Transverse colon (tissue), 4 donors: Measurements from ENCODE around the gene STAG1.
"Not testable (repeated sequence)": the region's sequence is repeated elsewhere in the genome, so short reads cannot be mapped to it uniquely, and the experiment has no call there.

Experiments
- CTCF ChIP-seq, 5 experiments: fragments of 200-600 bp in 3 of 5; fragments of 450-650 bp in 2 of 5; sonication (generic) in 3 of 5; IDR thresholded peaks; 1 replicate in 2 of 5; 2 replicates in 3 of 5; pipeline ENCODE4 v1.5.1; 2016 to 2017; ENCODE audit warnings: antibody characterized with exemption in 5 of 5, inconsistent platforms in 3 of 5, mild to moderate bottlenecking in 2 of 5, moderate library complexity in 1 of 5
- EP300 ChIP-seq: sonication (generic); formaldehyde crosslinking; IDR thresholded peaks from one replicate; pipeline ENCODE4 v1.6.1; 2017; ENCODE audit warnings: antibody characterized with exemption, low read depth
- POLR2A ChIP-seq: fragments of 450-650 bp; IDR thresholded peaks from one replicate; pipeline ENCODE4 v1.6.1; 2016; ENCODE audit warnings: antibody characterized with exemption, mild to moderate bottlenecking, moderate library complexity
- POLR2AphosphoS5 ChIP-seq, 3 donors: sonication (generic); formaldehyde crosslinking; IDR thresholded peaks; one replicate each; pipeline ENCODE4 v1.6.1; 2016; ENCODE audit warnings: antibody characterized with exemption in 3 of 3

GRCh38 chr3:136375800-136376199 lies 376.4 kb downstream of the STAG1 start:
- TF ChIP-seq POLR2AphosphoS5 (IDR thresholded peaks at IDR 0.05); CTCF (IDR thresholded peaks at IDR 0.05); POLR2A; EP300: not testable (repeated sequence)
